Endothelial cell (in vitro differentiated cells): ENCODE data around the gene TRPM3. TPM values are rescaled to one million over a fixed set of nuclear protein-coding genes. Genes with fewer than 3 reads are reported as not detected.

ENCODE experiments used
- DNase-seq: peaks from one replicate; pipeline ENCODE4 v3.0.0; 2021; ENCODE audit warnings: low spot score
- H3K27ac Mint-ChIP-seq: one replicate; pipeline ENCODE4 v1.8.0; 2021; ENCODE audit warnings: mixed read lengths, inconsistent platforms; ENCODE audit not compliant: unreplicated experiment
- H3K27me3 Mint-ChIP-seq: one replicate; pipeline ENCODE4 v1.8.0; 2021; ENCODE audit warnings: mild to moderate bottlenecking, moderate library complexity, mixed read lengths, inconsistent platforms; ENCODE audit not compliant: unreplicated experiment
- H3K36me3 Mint-ChIP-seq: one replicate; pipeline ENCODE4 v1.8.0; 2021; ENCODE audit warnings: mild to moderate bottlenecking, low read depth, mixed read lengths, inconsistent platforms; ENCODE audit not compliant: unreplicated experiment
- H3K4me1 Mint-ChIP-seq: one replicate; pipeline ENCODE4 v1.8.0; 2021; ENCODE audit warnings: mild to moderate bottlenecking, mixed read lengths, inconsistent platforms; ENCODE audit not compliant: unreplicated experiment
- H3K4me3 Mint-ChIP-seq: one replicate; pipeline ENCODE4 v1.8.0; 2021; ENCODE audit warnings: mild to moderate bottlenecking, mixed read lengths, inconsistent platforms; ENCODE audit not compliant: unreplicated experiment
- H3K9me3 Mint-ChIP-seq: one replicate; pipeline ENCODE4 v1.8.0; 2021; ENCODE audit warnings: mixed read lengths, inconsistent platforms; ENCODE audit not compliant: unreplicated experiment
- CTCF ChIP-seq: fragments of 200-600 bp; sonication (generic); IDR thresholded peaks from one replicate; pipeline ENCODE4 v1.5.0; 2021; ENCODE audit warnings: antibody characterized with exemption; ENCODE audit not compliant: unreplicated experiment
- total RNA-seq: library from RNA; stranded (reverse); fragmentation: NEBNext Ultra II Directional; extraction: Animal tissue kit (Norgen Biotek cat#: 25700); gene quantifications from one replicate; pipeline ENCODE4 v1.2.1, GENCODE V29; 2021; ENCODE audit not compliant: unreplicated experiment

Gene TRPM3
- total RNA-seq, 1 donor from 2014 or later = 0.54 TPM

- H3K36me3 Mint-ChIP-seq = no peaks in the 10 kb centered on the region
- H3K27me3 Mint-ChIP-seq = peaks cover 7% of the 10 kb centered on the region
- no peak overlapping the region for H3K4me3 Mint-ChIP-seq
- no peak overlapping the region for H3K27ac Mint-ChIP-seq
- peaks cover 16% of the 10 kb centered on the region for H3K4me1 Mint-ChIP-seq
- no peaks in the 10 kb centered on the region for H3K9me3 Mint-ChIP-seq
- no peak for DNase-seq
- TF ChIP-seq CTCF = no peak
These were observed 564.6 kb downstream of the TRPM3 start for GRCh38 chr9:70556771-70557170.

GRCh38 chr9:70554881-70555280 is 566.5 kb downstream of the TRPM3 start:
- peak overlapping the region; percentile 16 for H3K4me3 Mint-ChIP-seq
- no peak for TF ChIP-seq CTCF
- no peaks in the 10 kb centered on the region for H3K36me3 Mint-ChIP-seq
- H3K27ac Mint-ChIP-seq = no peak overlapping the region
- peaks cover 7% of the 10 kb centered on the region for H3K27me3 Mint-ChIP-seq
- H3K9me3 Mint-ChIP-seq = no peaks in the 10 kb centered on the region
- peaks cover 27% of the 10 kb centered on the region for H3K4me1 Mint-ChIP-seq
- DNase-seq = no peak

GRCh38 chr9:70553707-70554673 is 567.4 kb downstream of the TRPM3 start:
- no peak overlapping the region for H3K4me3 Mint-ChIP-seq
- no peaks in the 10 kb centered on the region for H3K36me3 Mint-ChIP-seq
- DNase-seq = no peak
- no peak for TF ChIP-seq CTCF
- H3K27ac Mint-ChIP-seq = no peak overlapping the region
- peaks cover 34% of the 10 kb centered on the region for H3K4me1 Mint-ChIP-seq
- H3K27me3 Mint-ChIP-seq = peaks cover 7% of the 10 kb centered on the region
- H3K9me3 Mint-ChIP-seq = no peaks in the 10 kb centered on the region

- DNase-seq = no peak
- no peak overlapping the region for H3K4me3 Mint-ChIP-seq
- H3K27ac Mint-ChIP-seq = no peak overlapping the region
- H3K9me3 Mint-ChIP-seq = no peaks in the 10 kb centered on the region
- peaks cover 34% of the 10 kb centered on the region for H3K4me1 Mint-ChIP-seq
- peaks cover 5% of the 10 kb centered on the region for H3K27me3 Mint-ChIP-seq
- TF ChIP-seq CTCF = no peak
- H3K36me3 Mint-ChIP-seq = no peaks in the 10 kb centered on the region
These were observed 568.9 kb downstream of the TRPM3 start for GRCh38 chr9:70552561-70552960.

GRCh38 chr9:70551801-70552200 is 569.6 kb downstream of the TRPM3 start:
- Mint-ChIP-seq H3K36me3 (no peaks in the 10 kb centered on the region), H3K4me1 (peaks cover 34% of the 10 kb centered on the region), H3K4me3 (no peak overlapping the region), H3K27ac (no peak overlapping the region), H3K9me3 (no peaks in the 10 kb centered on the region), H3K27me3 (peaks cover 5% of the 10 kb centered on the region)
- no peak for DNase-seq
- no peak for TF ChIP-seq CTCF
